GM12865 (cell line): Measurements from ENCODE around the gene RACK1.
A peak's percentile ranks its signal among the peaks of the same experiment; 100 is the strongest.

Experiments used
- DNase-seq: peaks from one replicate; pipeline ENCODE4 v3.0.0; 2010; ENCODE audit warnings: low read depth
- H3K4me3 ChIP-seq: 2 replicates; pipeline ENCODE4 v1.5.1; 2011; ENCODE audit warnings: mild to moderate bottlenecking, low read depth, low read length, control low read depth
- TF ChIP-seq, protein P1 (sequence below): IDR thresholded peaks from 2 replicates; pipeline ENCODE4 v1.5.1; 2011; ENCODE audit warnings: low read length, control low read depth, low read depth, inconsistent platforms; ENCODE audit not compliant: insufficient read depth; ENCODE audit errors: missing control alignments

RACK1 gene

DNA sequence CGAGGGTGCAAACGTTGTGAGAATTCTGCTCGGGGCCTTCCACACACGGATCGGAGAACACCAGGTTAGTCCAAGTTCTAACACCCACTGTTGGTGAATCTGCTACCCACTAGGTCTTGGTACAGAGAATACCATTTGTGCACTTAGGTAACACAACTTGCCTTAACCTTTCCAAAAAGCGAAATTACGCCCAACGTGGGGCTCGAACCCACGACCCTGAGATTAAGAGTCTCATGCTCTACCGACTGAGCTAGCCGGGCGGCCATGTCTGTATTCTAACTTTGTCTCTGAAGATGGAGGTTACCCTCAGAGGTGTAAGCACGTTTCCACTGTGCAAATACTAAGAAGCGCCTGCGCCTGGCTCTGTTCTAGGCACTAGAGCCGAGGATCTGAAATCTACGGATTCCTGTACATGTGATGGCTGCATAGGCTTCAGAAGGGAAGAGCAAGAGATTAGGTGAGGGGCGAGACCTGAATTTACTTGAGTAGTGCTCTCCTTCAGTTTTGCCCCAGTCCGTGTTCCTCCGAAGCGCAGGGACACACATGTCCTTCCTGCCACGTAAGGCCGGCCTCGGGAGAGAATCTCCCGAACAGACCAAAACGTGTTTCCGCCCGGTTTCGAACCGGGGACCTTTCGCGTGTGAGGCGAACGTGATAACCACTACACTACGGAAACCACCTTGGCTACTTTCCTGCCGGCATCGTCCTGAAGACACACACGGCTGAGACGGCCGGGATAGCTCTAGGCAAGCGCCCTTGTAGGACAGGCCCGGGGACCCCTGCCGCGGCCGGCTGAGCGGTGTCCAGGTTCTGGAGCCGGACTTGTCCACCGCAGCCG is 21.7 kb downstream of the RACK1 start:
- TF ChIP-seq, protein P1, sequence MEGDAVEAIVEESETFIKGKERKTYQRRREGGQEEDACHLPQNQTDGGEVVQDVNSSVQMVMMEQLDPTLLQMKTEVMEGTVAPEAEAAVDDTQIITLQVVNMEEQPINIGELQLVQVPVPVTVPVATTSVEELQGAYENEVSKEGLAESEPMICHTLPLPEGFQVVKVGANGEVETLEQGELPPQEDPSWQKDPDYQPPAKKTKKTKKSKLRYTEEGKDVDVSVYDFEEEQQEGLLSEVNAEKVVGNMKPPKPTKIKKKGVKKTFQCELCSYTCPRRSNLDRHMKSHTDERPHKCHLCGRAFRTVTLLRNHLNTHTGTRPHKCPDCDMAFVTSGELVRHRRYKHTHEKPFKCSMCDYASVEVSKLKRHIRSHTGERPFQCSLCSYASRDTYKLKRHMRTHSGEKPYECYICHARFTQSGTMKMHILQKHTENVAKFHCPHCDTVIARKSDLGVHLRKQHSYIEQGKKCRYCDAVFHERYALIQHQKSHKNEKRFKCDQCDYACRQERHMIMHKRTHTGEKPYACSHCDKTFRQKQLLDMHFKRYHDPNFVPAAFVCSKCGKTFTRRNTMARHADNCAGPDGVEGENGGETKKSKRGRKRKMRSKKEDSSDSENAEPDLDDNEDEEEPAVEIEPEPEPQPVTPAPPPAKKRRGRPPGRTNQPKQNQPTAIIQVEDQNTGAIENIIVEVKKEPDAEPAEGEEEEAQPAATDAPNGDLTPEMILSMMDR, result no peak

DNA sequence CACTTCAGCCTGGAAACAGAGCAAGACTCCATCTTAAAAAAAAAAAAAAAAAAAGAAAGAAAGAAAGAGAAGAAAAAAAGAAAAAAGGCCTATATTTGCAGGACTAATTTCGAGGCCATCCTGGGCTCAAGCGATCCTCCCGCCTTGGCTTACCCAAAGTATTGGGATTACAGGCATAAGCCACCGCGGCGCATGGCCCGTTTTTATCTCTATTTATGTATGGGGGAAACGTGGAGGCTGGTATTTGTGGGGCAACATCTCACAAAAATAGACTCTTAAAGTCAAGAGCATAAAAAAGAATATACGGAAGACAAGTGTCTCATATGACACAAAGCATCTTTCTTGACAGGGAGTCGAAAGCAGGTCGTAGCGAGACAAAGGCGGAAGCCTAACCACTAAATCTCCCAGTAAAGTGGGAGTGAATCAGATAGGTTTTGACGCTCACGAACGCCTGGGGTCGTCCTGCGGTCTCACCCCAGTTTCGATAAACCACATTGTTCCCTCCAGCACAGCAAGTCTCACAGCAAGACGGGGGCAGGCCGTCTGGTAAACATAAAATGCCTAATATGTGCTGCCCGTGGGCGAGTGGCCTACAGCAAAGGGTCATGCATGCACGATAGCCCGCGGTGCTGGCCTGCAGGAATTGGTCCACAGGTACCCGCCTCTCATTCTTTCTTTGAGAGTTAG is 22.5 kb downstream of the RACK1 start:
- DNase-seq, result no peak
- TF ChIP-seq, protein P1, result no peak
- H3K4me3 ChIP-seq, result peak overlapping the region; percentile 42

More for the DNA sequence above, 21.7 kb downstream of the RACK1 start:
- peak; percentile 97 for DNase-seq
- peak overlapping the region; percentile 90 for H3K4me3 ChIP-seq

DNA sequence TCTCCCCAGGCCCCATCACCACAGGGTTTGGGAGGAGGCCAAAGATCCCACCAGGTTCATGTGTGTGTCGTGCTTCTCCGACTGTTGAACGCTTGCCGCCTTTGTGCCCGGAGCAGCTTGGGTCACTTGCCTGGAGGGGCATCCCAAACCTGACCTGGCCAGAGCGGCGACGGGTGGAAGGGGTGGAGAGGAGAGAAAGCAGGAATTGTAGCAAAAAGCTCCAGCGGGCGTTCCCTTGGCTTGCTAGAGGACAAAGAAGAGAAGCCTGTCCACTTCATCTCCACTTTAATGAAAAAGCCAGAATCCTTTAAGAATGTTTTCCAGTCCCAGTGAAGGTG is 23.6 kb downstream of the RACK1 start:
- DNase-seq, result no peak
- H3K4me3 ChIP-seq, result no peak overlapping the region
- TF ChIP-seq, protein P1, result no peak

DNA sequence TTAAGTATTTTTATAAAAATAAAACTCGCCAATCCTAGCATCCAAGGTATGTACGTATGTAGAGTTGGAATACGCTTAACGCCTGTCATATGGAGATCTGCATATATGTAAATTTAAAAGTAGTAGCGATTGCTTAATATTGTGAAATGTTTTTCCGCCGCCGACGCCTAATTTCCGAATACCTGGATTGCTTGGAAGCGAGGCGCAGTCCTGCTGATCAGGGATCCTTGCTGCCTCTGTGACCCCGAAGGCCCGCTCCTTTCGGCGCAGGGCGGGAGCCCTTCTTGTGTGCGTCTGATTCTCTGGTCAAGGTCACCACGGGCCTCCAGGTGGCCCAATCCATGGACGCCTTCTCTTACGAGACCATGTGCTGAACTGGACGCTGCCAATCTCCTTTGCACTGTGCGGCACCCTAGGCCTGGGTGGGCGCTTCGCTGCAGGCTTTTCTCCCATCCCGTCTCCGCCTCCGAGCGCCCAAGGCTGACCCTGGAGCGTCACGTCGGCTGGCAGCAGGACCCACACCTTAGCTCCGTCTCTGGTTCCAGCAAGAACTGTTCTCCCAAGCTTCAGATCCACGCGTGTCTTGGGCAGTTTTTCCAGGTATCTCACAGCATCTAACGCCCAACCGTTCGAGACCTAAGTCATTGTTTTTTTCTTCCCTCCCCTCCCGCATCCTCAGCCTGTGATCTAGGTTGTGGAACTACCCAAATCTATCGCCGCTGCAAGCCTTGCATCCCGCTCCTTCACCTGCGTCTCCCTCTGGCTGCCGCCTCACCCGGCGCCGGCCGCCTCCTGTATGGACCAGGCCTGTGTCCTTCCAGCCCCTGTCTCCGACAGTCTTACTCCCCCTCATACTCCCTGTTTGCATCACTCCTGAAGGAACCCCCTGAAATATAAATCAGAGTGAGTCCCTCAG is 24.2 kb downstream of the RACK1 start:
- TF ChIP-seq, protein P1, result no peak
- no peak for DNase-seq
- no peak overlapping the region for H3K4me3 ChIP-seq

DNA sequence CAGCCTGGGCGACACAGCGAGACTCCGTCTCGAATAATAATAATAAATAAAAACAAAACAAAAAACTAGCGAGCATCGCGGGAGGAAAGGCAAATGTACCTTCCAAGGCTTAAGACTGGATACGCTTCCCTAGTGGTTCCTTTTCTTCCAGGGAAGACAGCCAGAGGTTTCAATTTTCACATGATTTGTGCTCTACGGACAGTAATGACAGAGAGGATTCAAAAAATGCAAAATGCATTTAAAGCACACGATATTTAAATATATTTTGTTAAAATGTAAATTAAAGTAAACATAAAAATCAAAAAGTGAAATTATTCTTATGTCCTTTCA is 24.9 kb downstream of the RACK1 start:
- peak overlapping the region; percentile 46 for H3K4me3 ChIP-seq
- TF ChIP-seq, protein P1, result no peak
- DNase-seq, result no peak

DNA sequence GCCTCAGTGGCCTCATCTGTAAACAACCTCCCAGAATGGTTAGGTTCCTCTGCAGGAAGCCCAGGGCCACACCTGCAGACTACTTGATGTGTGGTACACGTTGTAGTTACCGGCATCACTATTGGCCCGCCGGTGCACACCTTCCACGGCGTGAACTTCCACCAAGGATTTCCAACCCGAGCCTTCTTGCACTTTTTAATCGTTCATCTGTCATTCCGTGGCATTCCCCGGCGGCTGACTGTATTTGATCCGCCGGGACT is 26.0 kb downstream of the RACK1 start:
- no peak for DNase-seq
- TF ChIP-seq, protein P1, result no peak
- peak overlapping the region; percentile 55 for H3K4me3 ChIP-seq
